ENCODE data around the gene TOX3. TPM values are rescaled to one million over a fixed set of nuclear protein-coding genes. Genes with fewer than 3 reads are reported as not detected.

TOX3 gene
- total RNA-seq, 1 donor from 2014 or later: not detected

DNA sequence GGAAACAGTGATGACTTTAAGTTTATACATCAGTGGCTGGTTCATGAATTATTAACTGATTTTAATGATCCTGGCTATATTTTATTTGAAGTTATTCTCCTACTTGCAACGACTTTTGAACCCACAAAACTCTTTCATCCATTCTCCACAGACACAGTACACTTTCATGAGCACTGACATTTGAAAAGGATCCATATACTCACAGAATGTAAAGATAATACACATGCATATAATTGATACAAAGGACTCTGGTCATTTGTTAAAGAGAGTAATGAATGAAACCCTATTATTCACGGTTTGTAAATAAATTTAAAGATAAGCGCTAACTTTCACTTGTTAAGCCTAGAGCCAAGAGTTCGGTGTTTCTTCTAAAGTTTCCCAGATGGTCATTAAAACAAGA lies 3.3 kb downstream of the TOX3 start:
- peaks cover 5% of the 10 kb centered on the region for H3K9me3 Mint-ChIP-seq
- no peak overlapping the region for H3K4me3 Mint-ChIP-seq (ENCODE audit: low read depth)
- intact Hi-C loops (cut with micrococcal nuclease): loop anchor here (10.0 kb wide), 2 partner anchors 1389 to 1741 kb away; partner anchors contain the start of genes IRX3 and SALL1
- DNase-seq (ENCODE audit: low spot score): no peak
- peaks cover 25% of the 10 kb centered on the region for H3K27me3 Mint-ChIP-seq (ENCODE audit: low read depth)
- no peaks in the 10 kb centered on the region for H3K36me3 Mint-ChIP-seq (ENCODE audit: low read depth)
- H3K4me1 Mint-ChIP-seq (ENCODE audit: low read depth): no peaks in the 10 kb centered on the region
- no peak overlapping the region for H3K27ac Mint-ChIP-seq

DNA sequence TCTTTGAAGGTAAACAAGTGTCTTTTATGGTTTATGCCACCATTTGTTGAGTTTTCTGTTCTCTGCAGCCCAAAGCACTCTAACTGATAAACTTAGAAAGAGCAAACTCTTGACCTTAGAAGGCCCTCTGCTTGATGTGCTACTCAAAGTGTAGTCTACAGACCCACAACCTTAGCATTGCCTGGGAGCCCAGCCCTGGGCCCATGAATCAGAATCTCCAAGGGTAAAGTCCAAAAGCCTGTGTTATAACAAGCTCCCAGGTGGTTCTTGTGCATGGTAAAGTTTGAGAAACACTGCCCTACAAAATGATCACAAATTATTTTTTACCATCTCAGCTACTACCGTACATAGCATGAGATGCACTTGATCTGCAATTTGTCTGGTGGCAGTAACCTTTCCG lies 6.0 kb downstream of the TOX3 start:
- H3K4me1 Mint-ChIP-seq (ENCODE audit: low read depth): no peaks in the 10 kb centered on the region
- DNase-seq (ENCODE audit: low spot score): no peak
- peaks cover 12% of the 10 kb centered on the region for H3K27me3 Mint-ChIP-seq (ENCODE audit: low read depth)
- no peaks in the 10 kb centered on the region for H3K36me3 Mint-ChIP-seq (ENCODE audit: low read depth)
- intact Hi-C loops (cut with micrococcal nuclease): loop anchor here (10.0 kb wide), 2 partner anchors 1386 to 1744 kb away; partner anchors contain the start of genes IRX3 and SALL1
- peaks cover 5% of the 10 kb centered on the region for H3K9me3 Mint-ChIP-seq
- no peak overlapping the region for H3K4me3 Mint-ChIP-seq (ENCODE audit: low read depth)
- no peak overlapping the region for H3K27ac Mint-ChIP-seq

DNA sequence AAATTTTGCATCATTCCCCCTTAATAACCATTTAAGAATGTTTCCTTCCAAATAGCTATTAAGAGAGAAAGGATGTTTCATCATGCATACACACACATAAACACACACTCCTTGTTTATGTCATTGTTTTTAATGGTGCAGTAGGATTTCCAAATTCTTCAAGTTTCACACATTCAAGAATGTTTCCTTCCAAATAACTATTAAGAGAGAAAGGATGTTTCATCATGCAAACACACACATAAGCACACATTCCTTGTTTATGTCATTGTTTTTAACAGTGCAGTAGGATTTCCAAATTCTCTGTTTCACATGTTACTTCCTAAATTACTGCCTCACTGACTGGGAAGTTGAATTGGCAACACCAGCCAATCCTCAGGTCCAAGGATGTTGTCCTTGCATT lies 7.8 kb downstream of the TOX3 start:
- no peak for DNase-seq (ENCODE audit: low spot score)
- Mint-ChIP-seq H3K9me3 (peaks cover 5% of the 10 kb centered on the region), H3K27me3 (ENCODE audit: low read depth) (peaks cover 3% of the 10 kb centered on the region), H3K4me3 (ENCODE audit: low read depth) (no peak overlapping the region), H3K36me3 (ENCODE audit: low read depth) (no peaks in the 10 kb centered on the region), H3K27ac (no peak overlapping the region), H3K4me1 (ENCODE audit: low read depth) (no peaks in the 10 kb centered on the region)
- intact Hi-C loops (cut with micrococcal nuclease): no loop called here

DNA sequence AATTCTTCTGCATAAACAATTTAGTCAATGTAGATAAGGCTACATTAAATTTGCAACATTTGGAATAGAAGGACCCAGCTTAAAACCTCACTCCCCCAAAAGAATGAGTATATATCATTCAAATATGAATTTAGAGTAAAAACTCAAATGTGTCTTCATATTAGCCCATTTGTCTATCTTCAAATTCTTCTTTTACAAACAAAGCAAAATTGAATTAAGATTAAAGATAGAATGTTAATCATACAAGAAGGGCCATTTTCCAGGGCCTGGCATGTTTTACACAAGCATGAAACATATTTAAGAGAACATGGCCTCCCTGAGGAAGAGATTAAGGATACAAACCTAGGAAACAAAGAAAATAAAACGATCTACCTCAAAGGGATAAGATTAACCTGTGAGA lies 8.4 kb downstream of the TOX3 start:
- H3K27me3 Mint-ChIP-seq (ENCODE audit: low read depth): no peaks in the 10 kb centered on the region
- intact Hi-C loops (cut with micrococcal nuclease): no loop called here
- no peaks in the 10 kb centered on the region for H3K36me3 Mint-ChIP-seq (ENCODE audit: low read depth)
- no peak overlapping the region for H3K27ac Mint-ChIP-seq
- peaks cover 5% of the 10 kb centered on the region for H3K9me3 Mint-ChIP-seq
- H3K4me3 Mint-ChIP-seq (ENCODE audit: low read depth): no peak overlapping the region
- DNase-seq (ENCODE audit: low spot score): no peak
- no peaks in the 10 kb centered on the region for H3K4me1 Mint-ChIP-seq (ENCODE audit: low read depth)

DNA sequence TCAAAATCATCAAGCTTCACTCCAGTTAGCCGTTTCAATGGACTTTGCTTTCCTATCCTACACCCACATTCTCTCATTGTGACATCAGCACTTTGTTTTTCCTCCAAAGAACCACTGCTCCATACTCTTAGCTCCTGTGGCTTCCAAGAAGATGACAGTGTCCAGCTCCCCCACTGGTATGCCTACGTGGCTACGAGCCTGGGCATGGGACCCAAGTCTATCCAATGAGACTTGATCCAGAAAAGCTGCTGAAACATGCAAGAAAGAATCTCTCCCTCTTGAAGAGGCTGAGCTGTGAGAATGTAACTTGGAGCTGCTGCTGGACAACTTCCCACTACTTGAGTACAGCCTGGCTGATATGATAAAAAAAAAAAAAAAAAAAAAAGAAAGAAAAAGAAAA lies 9.4 kb downstream of the TOX3 start:
- Mint-ChIP-seq H3K27me3 (ENCODE audit: low read depth) (no peaks in the 10 kb centered on the region), H3K4me3 (ENCODE audit: low read depth) (no peak overlapping the region), H3K27ac (no peak overlapping the region), H3K9me3 (peaks cover 5% of the 10 kb centered on the region), H3K36me3 (ENCODE audit: low read depth) (no peaks in the 10 kb centered on the region), H3K4me1 (ENCODE audit: low read depth) (no peaks in the 10 kb centered on the region)
- intact Hi-C loops (cut with micrococcal nuclease): no loop called here
- no peak for DNase-seq (ENCODE audit: low spot score)

DNA sequence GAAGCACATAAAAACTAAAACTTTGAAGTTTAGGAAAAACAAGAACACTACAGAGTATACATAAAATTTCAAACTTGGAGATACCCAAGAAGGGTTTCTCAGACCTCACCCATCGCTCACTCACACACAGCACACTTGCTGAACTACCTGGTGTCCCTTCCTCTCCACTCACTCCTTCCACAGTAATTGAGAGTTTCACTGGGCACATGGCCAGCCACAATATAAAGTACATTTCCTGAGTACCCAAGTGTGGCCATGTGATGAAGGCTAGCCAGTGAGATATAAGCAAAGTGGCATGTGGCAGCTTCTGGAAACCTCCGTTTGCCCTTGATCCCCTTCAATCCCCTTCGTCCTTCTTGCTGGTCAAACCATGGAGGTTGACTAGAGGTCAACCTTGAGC lies 11.9 kb downstream of the TOX3 start:
- Mint-ChIP-seq H3K4me3 (ENCODE audit: low read depth) (no peak overlapping the region), H3K27me3 (ENCODE audit: low read depth) (no peaks in the 10 kb centered on the region), H3K27ac (no peak overlapping the region), H3K4me1 (ENCODE audit: low read depth) (no peaks in the 10 kb centered on the region), H3K9me3 (peaks cover 9% of the 10 kb centered on the region), H3K36me3 (ENCODE audit: low read depth) (no peaks in the 10 kb centered on the region)
- DNase-seq (ENCODE audit: low spot score): no peak
- intact Hi-C loops (cut with micrococcal nuclease): no loop called here

GRCh38 chr16:52533296-52533695 lies 13.6 kb downstream of the TOX3 start:
- Mint-ChIP-seq H3K4me3 (ENCODE audit: low read depth) (no peak overlapping the region), H3K36me3 (ENCODE audit: low read depth) (no peaks in the 10 kb centered on the region), H3K27me3 (ENCODE audit: low read depth) (no peaks in the 10 kb centered on the region), H3K27ac (no peak overlapping the region), H3K4me1 (ENCODE audit: low read depth) (no peaks in the 10 kb centered on the region), H3K9me3 (peaks cover 4% of the 10 kb centered on the region)
- intact Hi-C loops (cut with micrococcal nuclease): no loop called here
- DNase-seq (ENCODE audit: low spot score): no peak

GRCh38 chr16:52532384-52532783 lies 14.6 kb downstream of the TOX3 start:
- Mint-ChIP-seq H3K36me3 (ENCODE audit: low read depth) (no peaks in the 10 kb centered on the region), H3K27ac (no peak overlapping the region), H3K9me3 (peaks cover 4% of the 10 kb centered on the region), H3K4me1 (ENCODE audit: low read depth) (no peaks in the 10 kb centered on the region), H3K27me3 (ENCODE audit: low read depth) (no peaks in the 10 kb centered on the region), H3K4me3 (ENCODE audit: low read depth) (no peak overlapping the region)
- no peak for DNase-seq (ENCODE audit: low spot score)
- intact Hi-C loops (cut with micrococcal nuclease): no loop called here

DNA sequence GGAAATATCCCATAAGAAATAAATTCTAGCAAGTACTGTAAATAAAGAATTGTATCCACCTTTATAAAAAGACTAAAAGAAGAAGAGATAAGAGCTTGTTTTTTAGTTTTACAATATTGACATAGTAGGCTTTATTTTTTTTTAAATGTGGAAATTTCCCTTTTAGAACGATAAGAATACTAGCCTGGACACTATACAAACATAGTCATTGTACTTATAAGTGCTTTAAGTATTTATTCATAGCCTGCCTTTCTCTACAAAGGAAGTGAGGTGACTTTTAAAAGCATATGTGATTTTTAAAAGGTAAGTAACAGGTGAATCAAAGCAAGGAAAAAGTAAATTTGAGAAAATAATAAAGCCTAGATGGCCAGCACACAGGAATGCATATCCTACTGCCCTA lies 17.7 kb downstream of the TOX3 start:
- Mint-ChIP-seq H3K4me1 (ENCODE audit: low read depth) (no peaks in the 10 kb centered on the region), H3K27ac (no peak overlapping the region), H3K27me3 (ENCODE audit: low read depth) (no peaks in the 10 kb centered on the region), H3K9me3 (peaks cover 4% of the 10 kb centered on the region), H3K4me3 (ENCODE audit: low read depth) (no peak overlapping the region), H3K36me3 (ENCODE audit: low read depth) (no peaks in the 10 kb centered on the region)
- DNase-seq (ENCODE audit: low spot score): no peak
- intact Hi-C loops (cut with micrococcal nuclease): no loop called here

DNA sequence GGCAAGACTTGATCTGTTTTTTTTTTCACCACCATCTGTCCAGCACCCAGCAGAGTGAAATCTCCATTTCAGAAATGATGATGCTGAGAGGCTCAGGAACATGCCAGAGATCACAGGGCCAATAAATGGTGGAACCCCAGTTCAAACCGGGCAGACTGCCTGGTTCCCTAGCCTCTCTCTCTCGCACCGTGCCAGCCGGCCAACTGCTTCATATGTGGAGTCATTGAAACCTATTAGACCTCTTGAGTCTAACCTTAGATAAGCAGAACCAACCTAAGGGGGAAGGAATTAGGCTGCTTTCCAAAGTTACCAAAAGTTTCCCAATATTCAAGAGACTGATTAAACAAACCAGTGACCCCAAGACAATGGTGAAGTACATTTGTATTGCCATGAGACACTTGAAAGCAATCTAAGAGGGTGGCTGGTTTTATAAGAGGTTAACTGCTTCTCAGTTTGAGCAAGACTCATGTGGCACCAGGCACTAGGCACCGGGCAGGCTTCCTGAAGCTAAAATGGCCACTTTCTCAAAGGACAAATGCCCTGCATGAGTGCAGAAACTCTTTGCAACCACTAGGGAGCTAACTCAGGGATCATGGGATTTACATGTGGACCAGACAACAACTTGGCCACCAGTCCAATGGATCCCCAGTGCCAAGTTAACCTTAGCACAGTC lies 18.4 kb downstream of the TOX3 start:
- Mint-ChIP-seq H3K27me3 (ENCODE audit: low read depth) (no peaks in the 10 kb centered on the region), H3K36me3 (ENCODE audit: low read depth) (no peaks in the 10 kb centered on the region), H3K4me3 (ENCODE audit: low read depth) (no peak overlapping the region), H3K4me1 (ENCODE audit: low read depth) (no peaks in the 10 kb centered on the region), H3K9me3 (peaks cover 4% of the 10 kb centered on the region), H3K27ac (no peak overlapping the region)
- DNase-seq (ENCODE audit: low spot score): no peak
- intact Hi-C loops (cut with micrococcal nuclease): no loop called here

DNA sequence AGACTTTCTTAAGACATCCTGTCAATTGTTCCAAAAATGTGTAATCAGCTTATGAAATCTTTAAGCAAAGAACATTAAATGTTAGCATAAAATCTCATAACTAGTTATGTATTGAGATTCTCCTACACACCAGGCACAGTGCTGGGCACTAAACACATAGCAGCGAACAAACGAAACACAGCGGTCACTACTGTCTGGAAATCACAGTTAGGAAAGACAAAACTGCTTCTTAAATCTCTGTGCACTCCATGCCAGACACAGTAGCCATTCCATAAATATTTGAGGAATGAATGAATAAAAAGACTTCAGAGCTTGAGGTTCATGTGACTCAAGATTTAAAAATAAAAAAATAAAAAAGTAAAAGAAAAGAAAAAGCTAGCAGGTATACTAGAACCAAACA lies 20.1 kb downstream of the TOX3 start:
- Mint-ChIP-seq H3K27me3 (ENCODE audit: low read depth) (no peaks in the 10 kb centered on the region), H3K27ac (no peak overlapping the region), H3K9me3 (peaks cover 4% of the 10 kb centered on the region), H3K4me1 (ENCODE audit: low read depth) (no peaks in the 10 kb centered on the region), H3K4me3 (ENCODE audit: low read depth) (no peak overlapping the region), H3K36me3 (ENCODE audit: low read depth) (no peaks in the 10 kb centered on the region)
- DNase-seq (ENCODE audit: low spot score): no peak
- intact Hi-C loops (cut with micrococcal nuclease): no loop called here

DNA sequence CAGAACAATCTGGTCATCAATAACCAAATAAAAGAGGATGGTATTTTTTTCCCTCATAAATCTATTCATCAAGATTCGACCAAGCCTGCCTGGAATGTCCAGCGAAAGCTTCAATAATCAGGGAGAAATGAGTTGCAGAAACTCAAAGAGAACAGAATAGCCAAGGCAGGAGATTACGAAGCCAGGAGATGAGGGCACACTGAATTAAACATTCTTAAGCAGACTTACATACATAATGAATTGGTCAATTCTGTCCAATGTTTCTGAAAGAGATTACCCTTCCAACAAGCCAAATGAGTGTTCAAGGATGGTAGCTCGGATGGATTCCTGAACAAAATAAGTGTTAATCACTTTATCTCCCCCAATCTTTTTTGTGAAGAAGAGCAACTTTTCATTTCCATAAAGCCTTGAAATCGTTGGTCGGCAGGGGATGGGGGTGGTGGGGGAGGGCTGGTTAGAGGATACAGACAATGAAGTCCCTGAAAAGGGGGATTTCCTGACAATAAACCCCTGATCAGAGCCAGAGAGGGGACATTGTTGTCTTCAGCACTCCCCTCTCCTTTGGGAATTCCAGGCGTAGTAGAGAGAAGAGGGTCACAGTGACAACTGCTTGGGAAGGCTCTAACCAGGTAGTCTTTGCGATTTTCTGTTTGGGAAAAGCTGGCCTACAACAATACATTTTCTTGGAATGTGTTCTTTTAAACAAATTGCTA lies 20.7 kb downstream of the TOX3 start:
- H3K9me3 Mint-ChIP-seq: peaks cover 4% of the 10 kb centered on the region
- intact Hi-C loops (cut with micrococcal nuclease): no loop called here
- no peak overlapping the region for H3K4me3 Mint-ChIP-seq (ENCODE audit: low read depth)
- no peak for DNase-seq (ENCODE audit: low spot score)
- H3K27me3 Mint-ChIP-seq (ENCODE audit: low read depth): no peaks in the 10 kb centered on the region
- no peaks in the 10 kb centered on the region for H3K4me1 Mint-ChIP-seq (ENCODE audit: low read depth)
- H3K36me3 Mint-ChIP-seq (ENCODE audit: low read depth): no peaks in the 10 kb centered on the region
- H3K27ac Mint-ChIP-seq: no peak overlapping the region

GRCh38 chr16:52521570-52521969 lies 25.4 kb downstream of the TOX3 start:
- no peaks in the 10 kb centered on the region for H3K27me3 Mint-ChIP-seq (ENCODE audit: low read depth)
- no peak for DNase-seq (ENCODE audit: low spot score)
- no peaks in the 10 kb centered on the region for H3K36me3 Mint-ChIP-seq (ENCODE audit: low read depth)
- intact Hi-C loops (cut with micrococcal nuclease): no loop called here
- H3K4me3 Mint-ChIP-seq (ENCODE audit: low read depth): no peak overlapping the region
- no peak overlapping the region for H3K27ac Mint-ChIP-seq
- no peaks in the 10 kb centered on the region for H3K4me1 Mint-ChIP-seq (ENCODE audit: low read depth)
- H3K9me3 Mint-ChIP-seq: peaks cover 4% of the 10 kb centered on the region
